Measurements from ENCODE around the gene CORO2A.

GRCh38 chr9:98218562-98219363, 26.3 kb upstream of the CORO2A start:
- TF ChIP-seq CTCF (IDR thresholded peaks at IDR 0.05; ENCODE audit: borderline replicate concordance, extremely low read depth, low read length, poor library complexity, severe bottlenecking): no peak
- no peak for TF ChIP-seq EZH2 (IDR thresholded peaks at IDR 0.05; ENCODE audit: borderline replicate concordance, low read depth, low read length, severe bottlenecking)
